Activated CD4-positive, alpha-beta T cell treated with anti-CD3 and anti-CD28 coated beads, Interleukin-2, amount 10 ng/mL, durations not matched to agents 7 days and 5 days (primary cell): Measurements from ENCODE around the gene ATG4B. TPM values are rescaled to one million over a fixed set of nuclear protein-coding genes. Genes with fewer than 3 reads are reported as not detected.

Experiments
- CTCF ChIA-PET: fragments of 350-600 bp; sonication (Branson Sonifier 250); formaldehyde crosslinking; loops from one replicate; lab custom pipeline; 2021; ENCODE audit warnings: antibody characterized with exemption; lab: Charles Lee
- POLR2A ChIA-PET: fragments of 350-600 bp; sonication (Branson Sonifier 250); formaldehyde crosslinking; loops from one replicate; lab custom pipeline; 2021; ENCODE audit warnings: antibody characterized with exemption; lab: Charles Lee
- DNase-seq: peaks from one replicate; pipeline ENCODE4 v3.0.0-alpha.2; 2020
- H3K27ac Mint-ChIP-seq: one replicate; pipeline ENCODE4 v1.8.0; 2021; ENCODE audit warnings: mild to moderate bottlenecking, moderate library complexity, mixed read lengths
- H3K27me3 Mint-ChIP-seq: one replicate; pipeline ENCODE4 v1.8.0; 2021; ENCODE audit warnings: mixed read lengths
- H3K36me3 Mint-ChIP-seq: one replicate; pipeline ENCODE4 v1.8.0; 2021; ENCODE audit warnings: low read depth, mixed read lengths
- H3K4me1 Mint-ChIP-seq: one replicate; pipeline ENCODE4 v1.8.0; 2021; ENCODE audit warnings: mixed read lengths
- H3K4me3 Mint-ChIP-seq: one replicate; pipeline ENCODE4 v1.8.0; 2021; ENCODE audit warnings: mild to moderate bottlenecking, moderate library complexity, mixed read lengths
- H3K9me3 Mint-ChIP-seq: one replicate; pipeline ENCODE4 v1.8.0; 2021; ENCODE audit warnings: mixed read lengths
- total RNA-seq, 2 experiments: library from RNA; stranded (reverse); gene quantifications; one replicate each; pipeline ENCODE4 v1.2.3, GENCODE V29; 2021

ATG4B gene
- total RNA-seq, 2 experiments from 2014 or later = 75.0 to 88.3 TPM

- Mint-ChIP-seq H3K36me3 (peaks cover 17% of the 10 kb centered on the region), H3K27ac (peak overlapping the region; percentile 77), H3K9me3 (no peaks in the 10 kb centered on the region), H3K27me3 (no peaks in the 10 kb centered on the region), H3K4me1 (peaks cover 52% of the 10 kb centered on the region), H3K4me3 (peak overlapping the region; percentile 70)
- CTCF ChIA-PET = interaction anchor here (0.8 to 1.0 kb wide), 3 partner anchors 13 to 538 kb away, joined by 3 to 8 read pairs (median 4); partner anchors contain the start of gene ATG4B
- POLR2A ChIA-PET = no interaction called here
- no peak for DNase-seq
These were observed 21.0 kb upstream of the ATG4B start for GRCh38 chr2:241616168-241617125.

DNA sequence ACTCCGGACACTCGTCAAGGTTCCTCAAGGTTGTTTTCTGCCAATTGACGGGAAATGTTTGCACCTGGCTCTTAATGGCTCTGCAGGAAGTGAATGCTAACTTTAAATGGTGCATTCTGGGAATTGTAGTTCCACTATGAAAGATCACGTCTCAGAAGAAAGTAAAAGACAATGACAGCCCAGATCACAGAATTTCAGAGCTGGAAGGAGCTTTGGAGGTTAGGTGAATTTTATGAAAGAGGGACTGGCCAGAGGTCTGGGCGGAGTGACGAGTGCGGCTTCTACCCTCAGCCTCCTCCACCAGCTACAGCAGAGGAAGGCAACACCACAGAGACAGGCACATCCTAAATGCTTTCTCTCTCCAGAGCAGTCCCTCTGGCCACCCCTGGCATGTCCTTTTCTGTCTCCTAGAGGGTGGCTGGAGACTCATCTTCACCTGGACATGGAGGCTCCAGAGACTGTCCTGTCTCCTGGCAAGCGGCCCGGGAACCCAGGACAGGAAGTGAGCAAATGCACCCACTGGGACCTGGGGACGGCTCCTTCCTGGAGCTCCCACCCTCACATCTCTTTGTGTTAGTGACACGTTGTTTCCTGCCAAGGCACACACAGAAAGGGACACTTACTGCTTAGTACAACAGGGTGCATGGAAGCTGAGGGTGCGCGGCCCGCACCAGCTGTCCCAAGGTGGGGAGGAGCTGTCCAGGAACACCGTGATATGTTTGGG is 19.9 kb upstream of the ATG4B start:
- peak overlapping the region; percentile 70 for H3K4me3 Mint-ChIP-seq
- peak overlapping the region; percentile 94 for H3K27ac Mint-ChIP-seq
- H3K36me3 Mint-ChIP-seq = peaks cover 21% of the 10 kb centered on the region
- POLR2A ChIA-PET = no interaction called here
- CTCF ChIA-PET = interaction anchor here (1.0 to 1.4 kb wide), 3 partner anchors 17 to 147 kb away, joined by 3 read pairs; no protein-coding TSS in a partner anchor
- no peaks in the 10 kb centered on the region for H3K27me3 Mint-ChIP-seq
- peak; percentile 47 for DNase-seq
- no peaks in the 10 kb centered on the region for H3K9me3 Mint-ChIP-seq
- peaks cover 54% of the 10 kb centered on the region for H3K4me1 Mint-ChIP-seq

DNA sequence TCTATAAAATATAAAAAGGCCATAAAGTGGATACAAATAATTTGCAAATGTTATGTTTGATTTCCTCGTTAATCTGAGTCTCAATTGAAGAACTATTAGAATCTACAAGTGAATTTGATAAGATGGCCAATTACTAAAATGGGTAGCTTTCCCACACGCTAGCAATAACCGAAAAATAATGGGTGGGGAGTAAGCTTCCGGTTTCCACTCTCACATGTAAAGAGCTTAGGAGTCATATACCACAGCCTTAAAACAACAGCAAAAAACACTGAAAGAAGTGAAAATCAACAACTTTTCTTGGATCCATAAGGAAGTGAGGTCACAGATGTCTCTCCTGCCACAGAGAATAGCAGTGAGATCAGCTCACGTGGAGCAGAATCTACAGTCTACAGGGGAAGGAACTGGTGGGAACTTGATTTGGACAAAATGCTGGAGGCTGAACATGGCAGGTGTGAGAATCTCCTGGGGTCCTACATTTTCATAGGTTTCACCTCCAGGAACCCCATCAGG is 19.1 kb upstream of the ATG4B start:
- Mint-ChIP-seq H3K27me3 (no peaks in the 10 kb centered on the region), H3K4me1 (peaks cover 54% of the 10 kb centered on the region), H3K36me3 (peaks cover 21% of the 10 kb centered on the region), H3K27ac (peak overlapping the region; percentile 94), H3K4me3 (no peak overlapping the region), H3K9me3 (no peaks in the 10 kb centered on the region)
- DNase-seq = no peak
- POLR2A ChIA-PET = no interaction called here
- CTCF ChIA-PET = interaction anchor here (1.0 to 1.4 kb wide), 3 partner anchors 16 to 146 kb away, joined by 3 read pairs; no protein-coding TSS in a partner anchor

DNA sequence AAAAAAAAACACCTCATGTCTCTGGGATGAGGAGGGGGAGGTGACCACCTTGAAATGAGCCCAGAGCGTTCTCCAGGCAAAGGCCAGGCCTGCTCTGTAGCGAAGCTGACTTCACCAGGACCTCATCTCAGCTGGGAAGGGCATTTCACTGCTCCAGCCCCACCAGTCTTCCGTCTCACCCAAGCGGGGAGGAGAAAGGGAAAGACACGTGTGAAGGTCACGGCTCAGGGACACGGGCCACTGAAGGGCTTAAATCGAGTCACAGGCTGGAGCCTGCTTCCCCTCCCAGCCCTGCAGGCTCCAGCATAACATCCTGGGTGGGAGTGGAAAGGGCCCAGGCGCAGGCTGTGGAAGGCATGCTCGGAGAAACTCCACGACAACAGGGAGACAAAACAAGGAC is 18.7 kb upstream of the ATG4B start:
- Mint-ChIP-seq H3K4me3 (no peak overlapping the region), H3K9me3 (no peaks in the 10 kb centered on the region), H3K36me3 (peaks cover 21% of the 10 kb centered on the region), H3K4me1 (peaks cover 54% of the 10 kb centered on the region), H3K27me3 (no peaks in the 10 kb centered on the region), H3K27ac (no peak overlapping the region)
- DNase-seq = no peak
- ChIA-PET POLR2A (no interaction called here), CTCF (interaction anchor here (1.0 to 1.4 kb wide), 2 partner anchors 15 to 17 kb away, joined by 3 read pairs; no protein-coding TSS in a partner anchor)

DNA sequence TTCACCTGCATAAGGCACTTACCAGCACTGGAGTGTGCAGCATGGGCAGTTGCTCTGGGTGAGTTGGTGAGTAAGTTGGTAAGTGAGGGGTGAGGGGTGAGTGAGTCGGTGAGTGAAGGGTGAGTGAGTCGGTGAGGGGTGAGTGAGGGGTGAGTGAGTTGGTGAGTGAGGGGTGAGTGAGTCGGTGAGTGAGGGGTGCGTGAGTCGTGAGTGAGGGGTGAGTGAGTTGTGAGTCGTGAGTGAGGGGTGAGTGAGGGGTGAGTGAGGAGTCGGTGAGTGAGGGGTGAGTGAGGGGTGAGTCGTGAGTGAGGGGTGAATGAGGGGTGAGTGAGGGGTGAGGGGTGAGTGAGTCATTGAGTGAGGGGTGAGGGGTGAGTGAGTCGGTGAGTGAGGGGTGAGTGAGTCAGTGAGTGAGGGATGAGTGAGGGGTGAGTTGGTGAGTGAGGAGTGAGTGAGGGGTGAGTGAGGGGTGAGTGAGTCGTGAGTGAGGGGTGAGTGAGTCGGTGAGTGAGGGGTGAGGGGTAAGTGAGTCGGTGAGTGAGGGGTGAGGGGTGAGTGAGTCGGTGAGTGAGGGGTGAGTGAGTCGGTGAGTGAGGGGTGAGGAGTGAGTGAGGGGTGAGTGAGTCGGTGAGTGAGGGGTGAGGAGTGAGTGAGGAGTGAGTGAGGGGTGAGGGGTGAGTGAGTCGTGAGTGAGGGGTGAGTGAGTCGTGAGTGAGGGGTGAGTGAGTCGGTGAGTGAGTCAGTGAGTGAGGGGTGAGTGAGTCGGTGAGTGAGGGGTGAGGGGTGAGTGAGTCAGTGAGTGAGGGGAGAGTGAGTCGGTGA is 17.7 kb upstream of the ATG4B start:
- no peak for DNase-seq
- Mint-ChIP-seq H3K36me3 (peaks cover 21% of the 10 kb centered on the region), H3K9me3 (no peaks in the 10 kb centered on the region), H3K4me3 (no peak overlapping the region), H3K27me3 (no peaks in the 10 kb centered on the region), H3K4me1 (peaks cover 53% of the 10 kb centered on the region), H3K27ac (peak overlapping the region; percentile 6)
- POLR2A ChIA-PET = no interaction called here
- CTCF ChIA-PET = no interaction called here

GRCh38 chr2:241620419-241620769 is 17.1 kb upstream of the ATG4B start:
- no peak overlapping the region for H3K4me3 Mint-ChIP-seq

DNA sequence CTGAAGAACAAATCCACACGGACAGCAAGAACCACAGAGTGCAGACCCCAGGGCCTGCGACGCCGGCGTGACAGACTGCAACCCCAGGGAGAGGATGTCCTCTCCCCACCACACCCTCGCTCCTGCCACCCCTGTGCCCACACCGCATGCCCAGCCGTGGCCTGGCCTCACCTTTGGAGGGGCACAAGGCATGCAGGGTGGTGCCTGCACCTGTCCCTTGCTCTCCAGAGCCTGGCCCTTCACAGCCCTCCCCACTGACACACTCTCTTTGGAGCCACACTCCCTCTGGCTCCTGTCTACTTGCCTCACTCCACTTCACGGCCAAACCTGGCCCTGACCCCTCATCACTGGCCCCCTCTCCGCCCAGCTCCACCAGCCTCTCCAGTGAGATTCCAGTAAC is 9.8 kb upstream of the ATG4B start:
- Mint-ChIP-seq H3K4me3 (no peak overlapping the region), H3K9me3 (no peaks in the 10 kb centered on the region), H3K27me3 (no peaks in the 10 kb centered on the region), H3K36me3 (peaks cover 14% of the 10 kb centered on the region), H3K4me1 (peaks cover 9% of the 10 kb centered on the region), H3K27ac (no peak overlapping the region)
- ChIA-PET CTCF (interaction anchor here (0.5 kb wide), 1 partner anchor 37 kb away, joined by 3 read pairs; no protein-coding TSS in a partner anchor), POLR2A (no interaction called here)
- no peak for DNase-seq

More at GRCh38 chr2:241620419-241620769, 17.1 kb upstream of the ATG4B start:
- H3K4me1 Mint-ChIP-seq = peaks cover 47% of the 10 kb centered on the region
- DNase-seq = no peak
- peaks cover 21% of the 10 kb centered on the region for H3K36me3 Mint-ChIP-seq
- H3K27me3 Mint-ChIP-seq = no peaks in the 10 kb centered on the region
- ChIA-PET CTCF (no interaction called here), POLR2A (no interaction called here)
- H3K27ac Mint-ChIP-seq = no peak overlapping the region
- H3K9me3 Mint-ChIP-seq = no peaks in the 10 kb centered on the region

DNA sequence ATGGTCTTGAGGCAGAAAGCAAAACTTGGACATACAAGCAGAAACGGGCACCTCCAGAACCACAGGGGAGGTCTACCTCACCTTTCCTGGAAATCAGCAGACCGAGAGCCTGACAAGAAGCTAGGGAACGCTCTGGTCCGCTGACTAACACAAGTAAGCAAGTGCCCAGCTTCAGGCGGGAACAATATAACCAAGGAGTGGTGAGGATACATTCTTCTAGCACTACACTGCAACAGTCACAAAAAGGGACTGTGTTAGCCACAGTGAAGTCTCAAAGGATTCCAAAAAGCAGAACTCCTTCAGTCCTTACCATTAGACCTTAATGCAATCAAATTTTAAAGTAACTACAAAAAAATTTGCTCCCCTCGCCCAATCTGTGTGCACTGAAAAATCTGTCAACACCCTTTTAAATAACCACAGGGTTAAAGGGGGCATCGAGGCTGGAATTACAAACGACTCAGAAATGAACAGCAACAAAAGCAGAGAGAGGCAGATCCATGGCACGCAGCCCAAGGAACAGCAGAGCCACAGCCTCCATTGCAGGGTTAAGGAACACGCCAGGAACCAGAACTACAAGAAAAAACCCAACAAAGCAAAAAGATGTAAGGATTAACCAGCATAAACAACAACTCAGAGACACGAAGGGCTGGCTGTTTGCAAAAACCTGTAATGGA is 7.6 kb upstream of the ATG4B start:
- no peak overlapping the region for H3K27ac Mint-ChIP-seq
- POLR2A ChIA-PET = interaction anchor here (0.7 kb wide), 1 partner anchor 27 kb away, joined by 3 read pairs; no protein-coding TSS in a partner anchor
- H3K27me3 Mint-ChIP-seq = no peaks in the 10 kb centered on the region
- H3K36me3 Mint-ChIP-seq = peaks cover 20% of the 10 kb centered on the region
- DNase-seq = no peak
- peaks cover 10% of the 10 kb centered on the region for H3K4me1 Mint-ChIP-seq
- H3K4me3 Mint-ChIP-seq = no peak overlapping the region
- H3K9me3 Mint-ChIP-seq = no peaks in the 10 kb centered on the region
- CTCF ChIA-PET = interaction anchor here (1.0 to 1.3 kb wide), 2 partner anchors 14 to 17 kb away, joined by 3 to 4 read pairs; no protein-coding TSS in a partner anchor

DNA sequence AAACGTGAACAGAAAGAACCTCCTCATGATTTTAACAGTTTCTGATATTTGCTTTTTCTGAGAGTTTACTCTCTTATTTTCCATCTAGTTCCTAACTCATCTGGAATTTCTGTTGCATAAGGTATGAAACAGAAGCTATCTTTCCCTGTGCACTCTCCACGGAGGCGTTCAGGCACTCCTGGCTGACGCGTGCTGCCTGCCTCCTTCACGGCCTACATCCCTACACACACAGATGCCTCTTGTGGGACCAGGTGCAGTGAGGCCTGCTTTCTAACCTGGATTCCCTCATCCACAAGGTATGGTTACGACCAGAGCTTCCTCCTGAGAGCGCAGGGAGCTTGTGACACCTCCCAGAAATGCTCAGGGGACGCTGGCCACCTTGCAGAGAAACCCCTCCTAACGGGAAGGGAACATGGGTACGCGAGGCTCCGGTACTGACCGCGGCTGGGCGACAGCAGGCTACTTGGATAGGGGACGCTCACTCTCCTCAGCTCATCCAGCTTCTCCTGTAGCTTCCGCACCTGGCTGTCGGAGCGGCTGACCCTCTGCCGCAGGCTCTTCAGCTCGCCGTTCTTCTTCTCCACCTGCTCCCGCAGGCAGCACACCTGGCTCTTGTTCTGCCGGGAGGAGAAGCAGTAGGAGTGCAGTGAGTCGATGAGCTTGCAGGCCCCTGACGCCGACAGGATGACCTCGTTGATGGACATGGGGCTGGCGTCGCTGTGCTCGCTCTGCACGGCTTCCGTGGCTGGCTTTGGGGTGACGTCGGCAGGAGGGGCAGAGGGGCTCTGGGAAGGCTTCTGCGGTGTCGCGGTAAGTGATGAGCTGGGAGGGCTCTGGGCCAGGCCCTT is 4.8 kb upstream of the ATG4B start:
- Mint-ChIP-seq H3K4me1 (peaks cover 23% of the 10 kb centered on the region), H3K36me3 (peaks cover 20% of the 10 kb centered on the region), H3K4me3 (no peak overlapping the region), H3K27me3 (no peaks in the 10 kb centered on the region), H3K9me3 (no peaks in the 10 kb centered on the region), H3K27ac (no peak overlapping the region)
- no peak for DNase-seq
- ChIA-PET POLR2A (no interaction called here), CTCF (interaction anchor here (0.8 to 3.2 kb wide), 2 partner anchors 9 to 212 kb away, joined by 3 to 13 read pairs; no protein-coding TSS in a partner anchor)

DNA sequence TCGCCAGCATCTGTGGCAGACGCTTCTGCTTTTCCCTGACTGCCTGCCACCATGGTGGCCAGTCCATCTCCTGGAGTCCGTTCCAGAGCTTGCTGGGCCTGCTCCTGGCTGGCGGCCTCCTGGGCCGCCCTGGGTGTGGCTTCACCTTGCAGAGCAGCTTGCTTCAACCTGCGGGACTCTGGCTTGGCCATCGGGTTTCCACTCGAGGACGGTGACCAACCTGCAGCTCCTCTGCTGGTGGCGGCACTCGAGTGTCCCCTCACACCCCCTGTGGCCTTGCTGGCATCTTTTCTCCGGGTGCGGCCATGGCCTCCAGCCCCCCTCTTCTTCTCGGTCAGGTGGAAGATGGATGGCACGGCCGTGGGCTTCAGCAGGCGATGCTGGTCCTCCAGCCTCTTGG is 3.9 kb upstream of the ATG4B start:
- H3K4me3 Mint-ChIP-seq = no peak overlapping the region
- H3K27me3 Mint-ChIP-seq = no peaks in the 10 kb centered on the region
- CTCF ChIA-PET = interaction anchor here (0.5 to 3.2 kb wide), 3 partner anchors 10 to 245 kb away, joined by 3 to 13 read pairs (median 3); no protein-coding TSS in a partner anchor
- POLR2A ChIA-PET = no interaction called here
- H3K36me3 Mint-ChIP-seq = peaks cover 19% of the 10 kb centered on the region
- H3K9me3 Mint-ChIP-seq = no peaks in the 10 kb centered on the region
- DNase-seq = no peak
- no peak overlapping the region for H3K27ac Mint-ChIP-seq
- H3K4me1 Mint-ChIP-seq = peaks cover 29% of the 10 kb centered on the region

DNA sequence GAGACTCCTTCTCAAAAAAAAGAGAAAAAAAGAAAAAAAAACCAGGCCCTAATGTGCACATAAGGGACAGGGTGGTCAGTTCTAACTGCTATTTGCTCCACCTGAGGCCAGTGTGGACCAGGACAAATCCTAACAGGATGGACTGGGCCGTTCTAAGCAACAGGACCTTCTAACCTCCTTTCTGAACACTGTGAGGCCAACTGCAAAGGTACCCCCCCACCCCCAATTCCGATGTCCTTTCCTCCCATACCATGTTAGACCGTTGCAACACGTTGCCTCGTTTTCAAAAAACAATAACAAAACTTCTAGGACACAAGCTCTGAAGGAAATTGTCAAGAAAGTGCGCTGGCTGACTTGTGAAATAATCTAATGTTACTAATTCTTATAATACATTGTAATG is 1.7 kb upstream of the ATG4B start:
- ChIA-PET POLR2A (no interaction called here), CTCF (interaction anchor here (0.9 to 1.4 kb wide), 2 partner anchors 18 to 85 kb away, joined by 3 read pairs; no protein-coding TSS in a partner anchor)
- no peaks in the 10 kb centered on the region for H3K27me3 Mint-ChIP-seq
- H3K9me3 Mint-ChIP-seq = peaks cover 5% of the 10 kb centered on the region
- H3K36me3 Mint-ChIP-seq = peaks cover 35% of the 10 kb centered on the region
- H3K4me3 Mint-ChIP-seq = peak overlapping the region; percentile 75
- H3K27ac Mint-ChIP-seq = peak overlapping the region; percentile 80
- peaks cover 41% of the 10 kb centered on the region for H3K4me1 Mint-ChIP-seq
- DNase-seq = no peak
